Liver (tissue), 3 donors: ENCODE results near the gene IL17RD.

Experiments
- TAF1 ChIP-seq: conservative IDR thresholded peaks from 2 replicates; pipeline ENCODE4 v1.6.1; 2016; ENCODE audit warnings: antibody characterized with exemption, mild to moderate bottlenecking
- TF ChIP-seq, protein P1 (sequence below): fragments of 150-350 bp; IDR thresholded peaks from 2 replicates; pipeline ENCODE4 v1.5.1; 2017; ENCODE audit warnings: improper control_type of control experiment, low read depth, low read length; ENCODE audit not compliant: missing input control
- donor health status: healthy.
- donor health status: healthy.

DNA sequence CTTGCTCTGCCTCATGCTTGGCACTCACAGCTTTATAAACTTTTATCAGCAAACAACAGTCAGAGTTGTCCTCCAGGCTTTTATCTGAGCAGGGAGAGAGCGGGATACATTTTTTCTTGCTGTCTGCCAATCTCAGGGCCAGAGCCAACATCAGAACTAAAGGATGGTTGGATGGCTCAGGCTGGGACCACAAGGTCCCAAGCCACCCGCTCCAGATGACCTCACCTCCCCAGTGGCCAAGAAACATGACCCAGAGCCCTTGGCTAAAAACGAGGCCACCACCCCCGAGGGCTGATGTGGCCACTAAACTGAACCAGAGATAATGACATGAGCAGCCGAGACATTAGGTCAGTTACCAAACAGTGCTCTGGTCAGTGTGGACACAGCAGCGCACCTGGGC is 123.5 kb downstream of the IL17RD start:
- TF ChIP-seq, protein P1, sequence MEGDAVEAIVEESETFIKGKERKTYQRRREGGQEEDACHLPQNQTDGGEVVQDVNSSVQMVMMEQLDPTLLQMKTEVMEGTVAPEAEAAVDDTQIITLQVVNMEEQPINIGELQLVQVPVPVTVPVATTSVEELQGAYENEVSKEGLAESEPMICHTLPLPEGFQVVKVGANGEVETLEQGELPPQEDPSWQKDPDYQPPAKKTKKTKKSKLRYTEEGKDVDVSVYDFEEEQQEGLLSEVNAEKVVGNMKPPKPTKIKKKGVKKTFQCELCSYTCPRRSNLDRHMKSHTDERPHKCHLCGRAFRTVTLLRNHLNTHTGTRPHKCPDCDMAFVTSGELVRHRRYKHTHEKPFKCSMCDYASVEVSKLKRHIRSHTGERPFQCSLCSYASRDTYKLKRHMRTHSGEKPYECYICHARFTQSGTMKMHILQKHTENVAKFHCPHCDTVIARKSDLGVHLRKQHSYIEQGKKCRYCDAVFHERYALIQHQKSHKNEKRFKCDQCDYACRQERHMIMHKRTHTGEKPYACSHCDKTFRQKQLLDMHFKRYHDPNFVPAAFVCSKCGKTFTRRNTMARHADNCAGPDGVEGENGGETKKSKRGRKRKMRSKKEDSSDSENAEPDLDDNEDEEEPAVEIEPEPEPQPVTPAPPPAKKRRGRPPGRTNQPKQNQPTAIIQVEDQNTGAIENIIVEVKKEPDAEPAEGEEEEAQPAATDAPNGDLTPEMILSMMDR: no peak
- no peak for TF ChIP-seq TAF1
